Esophagus muscularis mucosa (tissue), 3 donors: ENCODE measurements around the gene CAMTA1.

Experiments used
- EP300 ChIP-seq: sonication (generic); formaldehyde crosslinking; IDR thresholded peaks from one replicate; pipeline ENCODE4 v1.6.1; 2017; ENCODE audit warnings: antibody characterized with exemption
- POLR2A ChIP-seq: fragments of 450-650 bp; IDR thresholded peaks from one replicate; pipeline ENCODE4 v1.6.1; 2017; ENCODE audit warnings: antibody characterized with exemption, moderate library complexity, mild to moderate bottlenecking, low read depth
- POLR2AphosphoS5 ChIP-seq, 2 donors: sonication (generic); formaldehyde crosslinking; IDR thresholded peaks; one replicate each; pipeline ENCODE4 v1.6.1; 2017; ENCODE audit warnings: antibody characterized with exemption in 2 of 2

DNA sequence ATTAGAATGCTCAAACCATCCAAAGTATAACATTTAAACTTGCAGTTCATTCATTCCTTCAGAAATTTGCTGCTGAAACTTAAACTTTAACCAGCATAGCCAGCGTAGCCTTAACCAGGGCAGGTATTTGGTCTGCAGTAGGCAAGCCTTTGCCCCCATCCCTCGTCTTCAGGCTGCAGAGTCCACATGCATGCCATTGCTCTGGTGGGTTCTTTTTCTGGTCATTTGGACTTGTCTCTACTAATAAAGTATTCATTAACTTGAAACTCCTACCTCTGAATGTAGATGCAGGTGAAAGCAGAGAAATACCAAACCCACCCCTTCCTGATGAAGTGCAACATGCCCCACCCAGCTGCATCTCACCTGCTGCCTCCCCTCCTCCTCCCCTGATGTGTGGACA is 100.2 kb downstream of the CAMTA1 start:
- TF ChIP-seq POLR2AphosphoS5 (IDR thresholded peaks at IDR 0.05) (no peak), POLR2A (no peak), EP300 (no peak)
